Fibroblast of skin of left biceps (primary cell): ENCODE data around the gene ZMAT5.

Experiments used
- DNase-seq, 2 experiments: peaks; one replicate each; pipeline ENCODE4 v3.0.0-alpha.2; 2013; ENCODE audit warnings: low read depth in 2 of 2

ZMAT5 gene

DNA sequence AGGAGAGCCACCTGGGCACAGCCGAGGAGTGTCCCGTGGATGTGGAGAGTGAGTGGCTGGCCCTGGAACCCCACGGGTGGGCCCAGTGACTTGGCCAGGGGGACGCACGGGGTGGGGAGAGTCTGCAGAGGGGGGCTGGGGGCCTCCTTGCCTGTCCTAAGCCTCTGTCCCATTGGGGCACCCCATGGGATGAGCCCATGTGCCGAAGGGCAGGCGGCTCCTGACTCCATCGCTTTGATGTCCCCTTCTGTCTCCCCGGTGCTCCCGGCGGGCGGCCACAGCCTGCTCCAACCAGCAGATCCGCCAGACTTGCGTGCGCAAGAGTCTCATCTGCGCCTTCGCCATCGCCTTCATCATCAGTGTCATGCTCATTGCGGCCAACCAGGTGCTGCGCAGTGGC, 37.6 kb downstream of the ZMAT5 start:
- no peak for DNase-seq

DNA sequence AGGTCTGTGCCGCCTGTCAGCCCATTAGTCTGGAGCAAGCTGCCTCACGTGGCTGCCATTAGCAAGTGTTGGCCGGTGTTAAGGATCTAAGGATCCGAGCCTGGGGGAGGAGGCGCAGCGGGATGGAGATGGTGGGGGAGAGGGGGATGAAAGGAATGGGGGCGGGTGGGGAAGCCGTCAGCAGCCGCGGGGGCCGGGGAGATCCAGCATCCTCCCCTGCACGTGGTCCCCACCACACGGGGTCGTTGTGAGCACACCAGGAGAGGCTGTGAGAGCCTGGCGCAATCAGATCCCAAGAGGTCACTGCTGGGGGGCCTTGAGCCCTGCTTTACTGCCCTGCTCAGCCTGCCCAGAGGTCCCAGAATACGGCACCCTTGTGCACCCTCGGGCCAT, 39.7 kb downstream of the ZMAT5 start:
- DNase-seq: no peak

DNA sequence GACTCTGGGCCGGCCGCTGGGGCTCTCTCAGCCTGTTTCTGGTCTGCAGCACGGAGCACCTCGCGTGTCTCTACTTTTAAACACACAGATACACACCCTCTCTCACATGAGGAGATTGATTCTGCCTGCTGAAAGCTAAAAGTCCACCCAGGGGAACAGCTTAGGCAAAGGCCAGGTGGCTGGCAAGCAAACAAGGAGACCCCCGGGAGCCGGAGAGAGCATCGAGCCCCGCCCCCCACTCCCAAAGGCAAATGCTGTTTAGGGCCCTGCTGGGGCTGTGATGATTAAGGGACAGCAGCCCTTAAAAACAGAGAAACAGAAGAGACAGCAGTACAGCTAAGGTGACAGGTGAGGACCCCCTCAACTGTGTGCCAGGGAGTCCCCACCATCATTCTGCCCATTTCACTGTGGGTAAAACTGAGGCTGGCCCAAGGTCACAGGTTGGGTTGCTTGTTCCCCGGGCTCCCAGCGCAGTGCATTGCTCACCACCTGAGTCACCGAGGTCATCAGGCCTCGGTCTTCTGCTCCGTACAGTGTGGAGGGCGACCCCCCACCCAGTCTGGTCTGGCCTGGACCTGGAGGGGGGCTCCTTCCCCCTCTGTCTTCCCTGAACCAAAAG, 40.2 kb downstream of the ZMAT5 start:
- no peak for DNase-seq

DNA sequence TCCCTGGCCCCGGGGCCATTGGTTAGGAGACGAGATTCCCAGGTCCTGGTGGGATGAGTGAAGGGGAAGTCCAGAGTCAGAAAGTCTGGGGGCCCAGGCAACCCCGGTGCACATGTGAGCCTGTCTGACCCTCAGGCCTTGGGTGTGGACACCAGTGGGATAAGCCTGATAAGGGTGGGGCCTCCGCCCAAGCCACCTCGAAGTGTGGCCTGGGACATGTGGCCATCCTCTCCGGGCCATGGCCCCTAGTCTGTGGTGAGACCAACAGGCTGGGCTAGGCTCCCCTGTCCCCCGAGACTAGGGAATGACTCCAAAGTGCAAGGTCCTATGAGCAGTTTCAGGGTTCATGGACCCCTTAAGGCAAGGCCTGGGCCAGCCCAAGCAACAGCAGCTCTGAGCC, 40.7 kb downstream of the ZMAT5 start:
- DNase-seq: no peak

DNA sequence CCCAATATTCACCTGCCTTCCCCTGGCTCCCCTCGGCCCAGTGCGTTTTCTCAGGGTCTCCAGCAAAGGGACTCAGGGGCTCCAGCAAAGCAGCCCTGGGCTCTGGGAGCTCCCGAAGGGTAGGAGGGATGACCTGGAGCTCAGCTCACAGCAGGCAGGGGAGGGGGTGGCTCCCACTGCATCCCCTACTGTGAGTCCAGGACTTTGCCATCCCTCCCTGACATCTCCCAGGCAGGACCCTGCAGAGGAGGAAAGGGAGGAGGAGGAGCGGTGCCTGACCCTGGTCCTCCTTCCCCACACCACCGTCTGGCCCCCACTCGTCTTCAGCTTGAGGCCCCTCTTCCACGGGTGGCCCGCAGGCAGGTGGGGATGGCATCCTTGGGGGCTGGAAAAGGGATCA, 42.0 kb downstream of the ZMAT5 start:
- DNase-seq: no peak

DNA sequence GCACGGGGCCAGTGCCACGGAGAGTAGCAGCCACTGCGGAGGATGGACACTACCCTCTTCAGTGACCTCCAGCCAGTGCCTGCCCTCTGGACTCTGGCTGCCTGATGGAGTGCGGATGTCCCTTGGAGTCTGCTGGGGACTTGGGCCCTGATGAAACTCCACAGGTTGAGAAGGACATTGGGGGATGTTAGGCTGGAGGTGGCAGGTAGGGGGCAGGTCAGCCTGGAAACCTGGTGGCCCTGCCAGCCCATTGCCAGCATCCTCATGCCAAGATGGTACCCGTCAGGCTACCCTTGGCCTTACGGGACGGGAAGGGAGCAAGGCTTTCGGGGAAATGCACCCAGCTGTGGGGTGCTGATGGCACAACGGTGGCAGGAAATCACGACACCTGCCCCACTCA, 43.0 kb downstream of the ZMAT5 start:
- no peak for DNase-seq

DNA sequence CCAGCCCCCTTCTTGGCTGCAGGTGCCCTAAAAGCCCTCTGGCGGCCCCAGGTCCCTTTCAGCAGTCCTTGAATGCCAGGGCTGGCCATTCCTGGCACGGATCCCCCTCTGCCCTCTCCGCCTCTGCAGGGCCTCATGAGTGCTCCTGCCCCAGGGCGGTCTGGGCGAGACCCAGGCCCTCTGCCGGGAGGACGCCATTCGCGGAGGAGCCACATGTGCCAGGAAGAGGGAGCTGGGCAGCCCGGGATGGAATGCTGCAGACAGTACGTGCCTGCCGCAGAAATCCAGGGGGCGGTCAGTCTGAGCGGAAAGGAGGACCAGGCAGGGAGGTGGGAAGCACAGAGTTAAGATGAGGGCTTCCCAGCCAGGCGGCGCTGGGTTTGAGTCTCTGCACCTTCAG, 44.2 kb downstream of the ZMAT5 start:
- no peak for DNase-seq

DNA sequence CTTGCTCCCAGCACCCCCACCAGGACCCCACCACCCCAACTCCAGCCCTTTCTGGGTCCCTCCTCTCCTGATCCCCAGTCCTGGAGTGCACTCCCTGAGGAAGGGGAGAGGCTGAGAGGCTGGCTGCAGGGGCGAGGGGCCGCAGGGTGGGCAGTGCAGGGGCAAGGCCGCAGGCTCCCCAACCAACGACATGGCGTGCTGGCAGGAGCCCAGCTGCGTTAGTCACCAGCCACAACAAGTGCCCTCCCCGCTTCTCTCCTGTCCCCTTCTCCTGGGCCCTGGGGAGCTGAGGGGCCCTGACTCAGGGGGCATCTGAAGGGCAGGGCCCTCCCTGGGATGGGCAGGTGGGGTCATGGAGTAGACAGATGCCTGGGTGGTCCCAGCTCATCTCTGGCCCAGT, 44.7 kb downstream of the ZMAT5 start:
- DNase-seq: no peak

DNA sequence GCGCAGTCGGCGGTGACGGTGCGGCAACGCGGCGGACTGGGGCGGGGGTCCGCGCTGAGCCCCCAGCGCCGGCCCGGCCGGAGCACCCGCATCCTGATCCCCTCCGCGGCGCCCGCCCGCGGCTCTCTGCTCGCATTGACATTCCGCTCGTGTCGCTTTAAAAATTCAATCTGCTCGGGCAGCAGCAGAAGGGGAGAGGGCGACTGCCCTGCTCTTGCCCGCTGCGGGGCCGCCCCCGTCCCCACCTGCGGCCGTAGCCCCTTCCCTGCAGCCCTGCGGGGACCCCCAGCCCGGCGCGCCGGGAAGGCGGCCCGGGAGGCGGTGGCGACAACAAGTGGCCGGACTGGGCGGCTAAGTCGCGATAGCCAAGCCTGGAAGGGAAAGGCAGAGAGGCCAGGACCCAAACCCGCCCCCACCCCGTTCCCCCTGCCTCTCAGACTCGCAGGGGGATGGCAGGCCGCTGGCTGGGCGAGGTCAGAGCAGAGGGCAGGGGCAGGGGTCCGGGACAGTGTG, 45.9 kb downstream of the ZMAT5 start:
- no peak for DNase-seq

DNA sequence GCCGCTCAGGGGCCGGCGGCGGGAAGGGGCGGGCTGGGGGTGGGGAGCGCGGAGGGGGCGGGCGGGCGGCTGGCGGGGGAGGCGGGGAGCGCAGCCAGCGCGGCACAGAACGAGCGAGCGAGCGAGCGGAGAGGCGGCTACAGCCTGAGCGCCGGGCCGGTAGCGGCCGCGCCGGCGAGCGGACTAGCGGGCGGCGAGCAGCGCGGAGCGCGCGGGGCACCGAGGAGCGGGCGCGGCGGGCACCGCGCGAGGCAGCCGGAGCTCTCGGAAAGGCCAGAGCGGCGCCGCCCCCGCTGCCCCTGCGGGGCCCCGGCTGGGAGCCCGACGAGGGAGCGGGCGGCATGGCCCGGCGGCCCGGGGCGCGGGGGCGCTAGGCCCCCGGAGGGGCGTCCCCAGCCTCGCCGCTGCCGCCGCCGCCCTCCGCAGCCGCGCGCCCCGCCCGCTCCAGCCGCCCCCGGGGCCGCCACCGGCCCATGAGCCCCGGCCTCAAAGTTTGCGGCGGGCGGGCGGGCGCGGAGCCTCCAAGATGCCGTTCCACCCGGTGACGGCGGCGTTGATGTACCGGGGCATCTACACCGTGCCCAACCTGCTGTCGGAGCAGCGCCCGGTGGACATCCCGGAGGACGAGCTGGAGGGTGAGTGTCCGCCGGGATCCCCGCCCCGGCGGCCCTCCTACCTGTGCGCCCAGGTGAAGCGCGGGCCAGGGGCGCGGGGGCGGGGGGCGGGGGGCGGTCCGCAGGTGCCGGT, 46.7 kb downstream of the ZMAT5 start, which contains the start of gene CABP7:
Gene CABP7, plus strand, starts transcription at position 105 of the 747 bp plus-strand sequence. Its CDS starts 422 bp downstream, at position 527.
- DNase-seq: no peak

DNA sequence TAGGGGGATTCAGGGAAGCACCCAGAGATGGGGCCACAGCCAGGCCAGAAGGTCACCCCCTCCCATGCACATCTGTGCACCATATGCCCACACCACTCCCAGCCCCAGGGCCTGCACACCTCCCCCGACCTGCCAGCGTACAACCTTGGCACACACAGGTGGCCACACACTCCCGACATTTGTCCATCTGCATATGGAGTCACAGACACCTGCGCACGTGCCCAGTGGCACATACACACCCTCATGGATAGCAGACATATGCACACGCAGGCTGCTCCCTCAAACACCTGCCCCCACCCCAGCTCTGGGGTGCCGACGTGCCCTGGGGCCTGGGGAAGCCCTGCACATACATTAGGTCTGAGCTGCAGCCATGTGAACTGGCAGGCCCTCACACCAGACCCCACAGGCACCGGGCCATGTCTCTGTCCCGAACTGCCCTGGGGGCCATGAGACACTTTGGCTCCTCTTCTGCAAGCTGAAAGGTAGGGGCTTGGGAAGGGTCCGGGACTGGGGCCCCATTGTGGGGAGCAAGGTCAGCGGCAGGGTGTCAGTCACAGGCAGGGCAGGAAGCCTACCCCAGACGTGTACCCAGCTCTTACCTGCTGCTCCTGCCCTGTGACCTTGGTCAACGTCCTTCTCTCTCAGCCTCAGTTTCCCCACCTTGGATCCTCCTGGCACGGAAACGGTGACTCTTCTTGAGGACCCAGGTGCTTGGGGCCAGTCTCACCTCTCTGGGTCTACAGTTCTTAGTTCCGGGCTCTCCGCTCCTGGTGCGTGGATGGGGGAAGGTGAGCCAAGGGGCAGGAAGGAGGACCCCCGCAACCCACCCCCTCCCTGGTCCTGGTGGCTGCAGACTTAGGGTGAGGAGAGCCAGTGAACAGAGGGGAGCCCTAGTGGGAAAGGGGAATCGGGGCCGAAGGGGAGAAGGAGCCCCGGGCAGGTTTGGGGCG, 47.6 kb downstream of the ZMAT5 start:
- no peak for DNase-seq

DNA sequence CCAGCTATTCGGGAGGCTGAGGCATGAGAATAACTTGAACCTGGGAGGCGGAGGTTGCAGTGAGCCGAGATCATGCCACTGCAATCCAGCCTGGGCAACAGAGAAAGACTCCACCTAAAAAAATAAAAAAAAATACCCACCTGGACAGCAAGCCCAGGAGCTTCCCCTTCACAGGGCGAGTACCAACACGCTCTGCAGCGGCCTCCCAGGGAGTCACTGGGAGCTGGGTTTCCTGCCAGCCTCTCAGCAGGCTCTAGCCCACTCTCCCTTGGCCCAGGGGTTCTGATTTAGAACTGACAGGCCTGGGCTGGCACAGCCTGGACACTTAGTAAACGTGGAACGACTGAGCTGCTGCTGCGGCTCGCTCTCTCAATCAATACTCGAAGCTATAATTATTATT, 49.0 kb downstream of the ZMAT5 start:
- no peak for DNase-seq

DNA sequence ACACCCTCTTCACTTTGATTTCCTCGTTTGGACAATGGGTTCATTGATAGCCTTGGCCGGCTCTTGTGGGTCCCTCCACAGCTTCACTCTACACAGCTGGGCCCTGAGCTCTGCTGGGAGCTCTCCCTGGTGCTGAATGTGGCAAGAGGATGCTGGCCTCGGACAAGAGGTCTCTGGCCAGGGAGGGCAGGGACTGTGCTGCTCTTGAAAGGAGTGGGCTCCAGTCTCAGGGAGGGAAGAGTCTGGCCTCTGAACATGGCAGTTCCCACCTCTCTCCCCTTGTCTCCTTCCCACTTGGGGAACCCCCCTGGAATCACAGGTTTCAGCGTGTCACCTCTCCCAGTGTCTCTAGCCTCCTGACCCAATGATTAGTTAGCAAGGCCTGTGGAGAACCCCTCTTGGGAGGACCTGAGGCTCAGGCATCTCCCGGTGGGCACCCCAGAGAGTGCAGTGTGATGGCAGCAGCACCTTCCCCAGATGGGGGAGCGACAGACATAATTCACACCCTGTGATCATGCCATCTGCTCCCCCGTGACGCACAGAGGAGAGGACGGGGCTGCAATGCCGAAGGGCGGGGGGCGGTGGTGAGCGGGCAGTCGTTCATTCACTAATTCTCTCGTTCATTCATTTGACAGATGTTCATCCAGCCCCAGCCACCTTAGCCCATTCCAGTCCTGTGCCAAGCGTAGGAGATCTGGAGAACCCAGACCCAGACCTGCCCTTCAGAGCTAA, 49.8 kb downstream of the ZMAT5 start:
- DNase-seq: peak in 1 of 2 experiments; percentile 21

DNA sequence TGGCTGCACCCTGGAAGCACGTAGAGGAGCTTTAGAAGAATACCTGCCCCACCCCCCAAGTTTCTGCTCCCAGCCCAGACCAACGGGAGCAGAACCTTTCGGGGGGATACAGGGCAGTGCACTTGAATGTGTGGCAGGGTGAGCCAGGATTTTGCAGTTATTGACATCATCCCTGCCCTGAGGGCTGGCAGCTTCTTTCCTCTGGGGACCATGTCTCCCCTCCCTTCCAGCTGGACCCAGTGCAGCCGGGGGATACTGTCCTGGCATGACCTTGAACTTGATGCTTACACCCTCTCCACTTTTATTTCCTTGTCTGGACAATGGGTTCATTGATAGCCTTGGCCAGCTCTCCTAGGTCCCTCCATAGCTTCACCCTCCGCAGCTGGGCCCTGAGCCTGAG, 51.1 kb downstream of the ZMAT5 start:
- DNase-seq: no peak

DNA sequence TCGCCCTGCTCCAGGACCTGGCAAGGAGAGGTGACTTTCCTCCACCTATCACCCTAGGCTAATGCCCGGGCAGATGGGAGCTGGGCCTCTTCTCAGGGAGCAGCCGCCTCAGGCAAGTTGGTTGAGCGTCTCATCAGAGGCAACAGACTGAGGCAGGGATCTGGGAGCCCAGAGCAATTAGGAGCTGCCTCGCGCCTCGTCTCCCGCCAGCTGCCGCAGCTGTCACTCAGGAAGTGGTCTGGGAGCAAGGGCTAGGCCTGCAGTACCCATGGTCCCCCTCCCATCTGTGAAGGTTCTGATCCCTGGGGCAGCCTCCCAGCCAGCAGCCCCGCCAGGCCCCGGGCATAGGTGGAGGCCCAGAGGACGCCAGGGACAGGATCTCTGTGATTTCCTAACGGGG, 51.6 kb downstream of the ZMAT5 start:
- DNase-seq: no peak

DNA sequence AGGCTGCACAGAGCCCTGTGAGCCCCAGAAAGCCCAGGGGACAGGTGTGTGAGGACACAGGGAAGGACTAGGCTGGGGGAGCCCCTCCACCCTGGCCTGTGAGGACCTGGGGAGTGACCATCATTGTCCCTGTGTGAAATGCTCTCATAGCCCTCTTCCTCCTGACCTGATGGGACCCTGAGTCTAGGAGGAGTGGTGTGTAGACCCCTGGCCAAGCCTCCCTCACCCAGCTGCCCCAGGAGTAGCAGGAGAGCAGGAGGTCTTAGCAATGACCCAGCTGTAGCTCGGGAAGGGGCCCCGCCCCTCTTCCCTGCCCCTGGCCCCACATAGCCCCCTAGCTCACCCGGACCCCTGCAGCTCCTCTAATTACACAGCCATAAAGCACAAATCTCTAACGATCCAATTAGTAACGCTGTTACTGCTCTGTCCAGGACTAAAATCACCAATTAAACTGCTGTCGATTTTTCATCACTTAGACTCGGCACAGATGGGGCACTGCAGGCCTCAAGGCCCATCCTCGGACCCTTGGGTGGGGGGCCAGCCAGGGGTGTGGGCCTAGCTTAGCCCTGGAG, 53.6 kb downstream of the ZMAT5 start:
- no peak for DNase-seq

DNA sequence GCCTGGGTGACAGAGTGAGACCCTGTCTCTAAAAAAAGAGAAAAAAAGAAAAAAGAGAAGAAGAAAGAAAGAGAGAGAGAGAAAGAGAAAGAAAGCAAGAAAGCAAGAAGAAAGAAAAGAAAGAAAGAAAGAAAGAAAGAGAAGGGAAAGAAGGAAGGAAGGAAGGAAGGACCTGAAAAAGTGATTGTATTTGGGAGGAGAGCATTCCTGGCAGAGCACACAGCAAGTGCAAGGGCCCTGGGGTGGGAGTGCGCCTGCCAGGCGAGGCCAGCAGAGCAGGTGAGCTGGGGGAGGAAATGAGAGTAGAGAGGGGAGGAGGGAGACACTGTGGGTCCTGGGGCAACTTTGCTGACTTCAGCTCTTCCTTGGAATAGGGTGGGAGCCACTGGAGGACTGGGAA, 54.7 kb downstream of the ZMAT5 start:
- DNase-seq: no peak

DNA sequence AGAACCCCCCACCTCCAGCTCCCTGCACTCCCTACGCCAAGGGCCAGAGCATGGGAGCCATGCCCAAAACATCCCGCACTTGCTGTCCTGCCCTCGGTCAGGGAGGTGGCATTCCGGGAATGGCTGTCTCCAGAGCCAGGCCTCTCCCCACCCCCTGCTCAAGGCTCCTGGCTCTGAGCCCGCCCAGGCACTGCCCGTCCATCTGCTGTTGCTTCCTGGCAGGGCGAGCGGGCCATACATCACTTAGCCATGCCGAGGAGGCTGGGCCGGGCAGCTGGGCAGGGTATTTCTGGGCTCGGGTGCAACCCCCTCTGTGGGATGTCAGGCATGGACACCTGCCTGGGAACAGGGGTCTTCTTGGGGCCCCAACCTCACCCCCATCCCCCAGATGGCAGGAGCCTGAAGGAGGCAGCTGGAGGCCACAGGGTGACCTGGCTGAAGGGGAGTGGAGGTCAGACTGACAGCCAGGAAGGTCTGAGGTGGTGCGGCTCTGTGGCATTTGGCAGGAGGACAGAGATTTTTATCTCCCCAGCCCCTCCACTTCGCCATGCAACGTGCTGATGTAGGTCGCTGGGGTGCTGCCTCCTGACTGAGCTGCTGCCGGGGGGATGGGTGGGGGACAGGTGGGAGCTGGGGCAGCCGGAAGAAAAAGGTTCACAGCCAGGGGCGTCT, 55.7 kb downstream of the ZMAT5 start:
- no peak for DNase-seq

DNA sequence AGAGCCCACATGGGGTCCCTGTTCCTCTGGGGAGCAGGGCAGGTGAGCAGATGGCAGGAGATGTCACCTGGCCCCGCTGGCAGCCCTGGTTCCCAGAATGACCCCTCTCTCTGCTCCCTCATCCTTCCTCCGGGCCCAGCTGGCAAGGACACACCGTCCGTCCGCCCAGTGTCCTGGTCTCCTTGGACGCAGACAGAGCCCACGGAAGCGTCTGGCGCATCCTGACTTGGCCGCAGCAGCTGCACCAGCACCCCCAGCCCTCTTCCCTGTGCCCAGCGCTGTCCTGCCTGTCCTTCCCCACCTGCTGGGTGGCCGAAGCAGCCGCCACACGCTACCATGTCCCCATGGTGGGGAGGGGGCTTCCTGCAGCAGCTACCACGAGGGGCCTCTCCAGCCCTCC, 56.6 kb downstream of the ZMAT5 start:
- no peak for DNase-seq

DNA sequence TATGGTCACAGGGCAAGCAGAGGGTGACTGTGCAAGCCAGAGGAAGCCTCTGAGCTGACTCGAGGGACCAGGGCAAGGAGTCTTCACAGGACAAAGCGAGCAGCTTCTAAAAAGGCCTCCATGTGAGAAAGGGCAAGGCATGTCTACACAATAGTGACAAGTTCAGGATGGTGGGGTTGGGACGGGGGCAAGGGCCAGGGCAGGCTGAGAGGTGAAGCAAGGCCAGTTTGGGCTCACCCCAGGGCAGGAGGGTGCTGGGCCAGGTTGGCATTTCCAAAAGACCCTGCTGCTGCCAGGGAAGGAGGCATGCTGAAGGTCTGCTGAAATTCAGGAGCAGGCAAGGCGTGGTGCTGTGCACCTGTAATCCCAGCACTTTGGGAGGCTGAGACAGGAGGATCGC, 59.3 kb downstream of the ZMAT5 start:
- DNase-seq: no peak

DNA sequence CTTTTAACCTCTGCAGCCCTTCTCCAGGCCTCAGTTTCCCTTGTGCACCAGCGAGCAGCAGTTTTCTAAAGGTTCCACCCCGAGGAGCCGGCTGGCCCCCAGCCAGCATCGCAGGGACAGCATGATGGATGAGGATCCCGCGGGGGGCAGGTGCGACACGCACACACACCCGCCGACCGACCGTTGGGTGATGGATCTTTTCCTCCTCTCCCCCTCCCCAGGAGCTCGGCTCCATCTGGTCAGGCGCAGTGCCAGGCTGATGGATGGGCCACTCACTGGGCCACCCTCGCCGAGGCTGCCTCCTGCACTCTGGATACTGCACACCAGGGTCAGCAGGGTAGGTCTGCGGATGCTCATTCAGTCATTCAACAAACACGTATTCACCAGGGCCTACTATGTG, 59.8 kb downstream of the ZMAT5 start:
- no peak for DNase-seq
